ENCODE data around the gene NELL1.

GRCh38 chr11:20634044-20634443, 35.3 kb upstream of the NELL1 start:
- TF ChIP-seq, protein P1, sequence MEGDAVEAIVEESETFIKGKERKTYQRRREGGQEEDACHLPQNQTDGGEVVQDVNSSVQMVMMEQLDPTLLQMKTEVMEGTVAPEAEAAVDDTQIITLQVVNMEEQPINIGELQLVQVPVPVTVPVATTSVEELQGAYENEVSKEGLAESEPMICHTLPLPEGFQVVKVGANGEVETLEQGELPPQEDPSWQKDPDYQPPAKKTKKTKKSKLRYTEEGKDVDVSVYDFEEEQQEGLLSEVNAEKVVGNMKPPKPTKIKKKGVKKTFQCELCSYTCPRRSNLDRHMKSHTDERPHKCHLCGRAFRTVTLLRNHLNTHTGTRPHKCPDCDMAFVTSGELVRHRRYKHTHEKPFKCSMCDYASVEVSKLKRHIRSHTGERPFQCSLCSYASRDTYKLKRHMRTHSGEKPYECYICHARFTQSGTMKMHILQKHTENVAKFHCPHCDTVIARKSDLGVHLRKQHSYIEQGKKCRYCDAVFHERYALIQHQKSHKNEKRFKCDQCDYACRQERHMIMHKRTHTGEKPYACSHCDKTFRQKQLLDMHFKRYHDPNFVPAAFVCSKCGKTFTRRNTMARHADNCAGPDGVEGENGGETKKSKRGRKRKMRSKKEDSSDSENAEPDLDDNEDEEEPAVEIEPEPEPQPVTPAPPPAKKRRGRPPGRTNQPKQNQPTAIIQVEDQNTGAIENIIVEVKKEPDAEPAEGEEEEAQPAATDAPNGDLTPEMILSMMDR (IDR thresholded peaks at IDR 0.05; ENCODE audit: borderline replicate concordance, extremely low read depth, low read length, poor library complexity, severe bottlenecking): peak; percentile 29
- no peak for TF ChIP-seq EZH2 (IDR thresholded peaks at IDR 0.05; ENCODE audit: borderline replicate concordance, low read depth, low read length, severe bottlenecking)
